Body of pancreas (tissue), 4 donors: Measurements from ENCODE around the gene DIO2. TPM values are rescaled to one million over a fixed set of nuclear protein-coding genes. Genes with fewer than 3 reads are reported as not detected.

Experiments
- ATAC-seq: fragments of 150-250 bp; one replicate; pipeline ENCODE4 v1.9.1; 2016
- DNase-seq, 4 donors: peaks; one replicate each; pipeline ENCODE4 v3.0.0-alpha.2; 2019
- H3K27ac ChIP-seq, 4 donors: fragments of 200-600 bp; sonication (generic); 1 replicate in 3 of 4; 2 replicates in 1 of 4; pipeline versions ENCODE4 v1.5.1 to v1.6.1; 2016 to 2019; ENCODE audit warnings: mild to moderate bottlenecking in 1 of 4, mixed read lengths in 1 of 4, moderate library complexity in 1 of 4
- H3K27me3 ChIP-seq, 2 donors: fragments of 200-600 bp; sonication (generic); one replicate each; pipeline ENCODE4 v1.6.0; 2016; ENCODE audit warnings: mild to moderate bottlenecking in 1 of 2
- H3K36me3 ChIP-seq, 2 donors: fragments of 200-600 bp; sonication (generic); replicated peaks in 1 of 2; 2 replicates each; pipeline ENCODE4 v1.5.1; 2016; ENCODE audit warnings: low read depth in 2 of 2; ENCODE audit not compliant: insufficient read depth in 1 of 2
- H3K4me1 ChIP-seq: fragments of 200-600 bp; sonication (generic); one replicate; pipeline ENCODE4 v1.6.0; 2016
- H3K4me3 ChIP-seq, 2 donors: fragments of 200-600 bp; sonication (generic); 1 replicate in 1 of 2; 2 replicates in 1 of 2; pipeline ENCODE4 v1.5.1; 2016 to 2019
- H3K9me3 ChIP-seq, 3 donors: fragments of 200-600 bp; sonication (generic); 1 replicate in 2 of 3; 2 replicates in 1 of 3; pipeline ENCODE4 v1.5.1; 2016
- POLR2A ChIP-seq, 3 donors: fragments of 450-650 bp; IDR thresholded peaks; one replicate each; pipeline ENCODE4 v1.6.1; 2016; ENCODE audit warnings: antibody characterized with exemption in 3 of 3, mild to moderate bottlenecking in 2 of 3
- WGBS, 2 donors: methylation state at CpG; one replicate each; pipeline ENCODE4 v1.1.5; 2017; 5-methylcytosine and 5-hydroxymethylcytosine counted together
- intact Hi-C: fragments of 100-400 bp; cut with DNase I; formaldehyde crosslinking; loops from one replicate; pipeline ENCODE4 v1.15.1; 2023
- total RNA-seq, 2 donors: library from RNA; depleted of rRNA; stranded (reverse); fragments of >200 nt; gene quantifications; one replicate each; pipeline ENCODE4 v1.1.0, GENCODE V29; 2016
- TF ChIP-seq, protein P1 (sequence below), 7 experiments: fragments of 450-650 bp in 4 of 7; fragments of 200-600 bp in 3 of 7; sonication (generic) in 3 of 7; IDR thresholded peaks; one replicate each; pipeline ENCODE4 v1.5.1; 2016 to 2019; ENCODE audit warnings: antibody characterized with exemption in 7 of 7

Gene DIO2
- total RNA-seq = 1 to 10 TPM in 1 of 2 donors, under 1 TPM in 1; under 0.01 to 1.8 TPM

DNA sequence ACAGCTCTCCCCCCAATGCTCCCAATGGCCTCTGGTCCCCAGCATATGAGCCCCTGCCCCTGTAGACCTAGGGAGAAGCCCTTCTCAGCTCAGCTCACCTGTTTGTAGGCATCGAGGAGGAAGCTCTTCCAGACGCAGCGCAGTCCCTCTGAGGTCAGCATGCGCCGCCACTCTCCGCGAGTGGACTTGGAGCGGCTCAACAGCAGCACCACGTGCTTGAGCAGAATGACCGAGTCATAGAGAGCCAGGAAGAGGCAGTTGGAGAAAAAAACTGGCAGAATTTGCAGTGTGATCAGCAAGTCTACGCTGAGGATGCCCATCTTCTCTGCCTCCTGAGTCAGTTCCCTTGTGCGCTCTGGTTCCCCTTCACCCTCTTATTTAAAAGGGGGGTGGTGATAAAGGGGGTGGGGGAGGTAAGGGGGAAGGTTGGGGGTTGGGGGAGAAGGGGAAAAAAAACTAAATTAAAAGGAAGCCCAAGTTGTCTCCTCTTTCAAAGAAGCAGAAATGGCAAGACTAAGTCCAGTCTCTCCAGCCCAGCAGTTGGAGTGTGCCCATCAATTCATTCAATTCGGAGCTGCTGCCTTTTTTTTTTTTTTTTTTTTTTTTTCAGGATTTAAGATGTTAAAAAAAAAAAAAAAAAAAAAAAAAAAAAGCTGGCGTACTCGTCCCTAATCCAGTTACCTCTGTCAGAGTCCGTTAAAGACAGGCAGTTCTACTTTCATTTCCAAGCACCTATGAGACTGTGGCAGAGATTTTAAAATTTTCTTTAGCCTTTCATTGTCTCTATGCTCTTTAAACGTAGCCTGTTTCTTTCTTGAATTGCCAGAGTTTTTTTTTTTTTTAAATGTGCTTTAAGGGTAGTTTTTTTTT, at the start of gene DIO2:
Gene DIO2, minus strand, starts transcription at position 352 of the 870 bp plus-strand sequence. Its CDS starts 32 bp downstream, at position 320.
- intact Hi-C loops = no loop called here
- no peak for TF ChIP-seq POLR2A (IDR thresholded peaks at IDR 0.05)
- TF ChIP-seq, protein P1, sequence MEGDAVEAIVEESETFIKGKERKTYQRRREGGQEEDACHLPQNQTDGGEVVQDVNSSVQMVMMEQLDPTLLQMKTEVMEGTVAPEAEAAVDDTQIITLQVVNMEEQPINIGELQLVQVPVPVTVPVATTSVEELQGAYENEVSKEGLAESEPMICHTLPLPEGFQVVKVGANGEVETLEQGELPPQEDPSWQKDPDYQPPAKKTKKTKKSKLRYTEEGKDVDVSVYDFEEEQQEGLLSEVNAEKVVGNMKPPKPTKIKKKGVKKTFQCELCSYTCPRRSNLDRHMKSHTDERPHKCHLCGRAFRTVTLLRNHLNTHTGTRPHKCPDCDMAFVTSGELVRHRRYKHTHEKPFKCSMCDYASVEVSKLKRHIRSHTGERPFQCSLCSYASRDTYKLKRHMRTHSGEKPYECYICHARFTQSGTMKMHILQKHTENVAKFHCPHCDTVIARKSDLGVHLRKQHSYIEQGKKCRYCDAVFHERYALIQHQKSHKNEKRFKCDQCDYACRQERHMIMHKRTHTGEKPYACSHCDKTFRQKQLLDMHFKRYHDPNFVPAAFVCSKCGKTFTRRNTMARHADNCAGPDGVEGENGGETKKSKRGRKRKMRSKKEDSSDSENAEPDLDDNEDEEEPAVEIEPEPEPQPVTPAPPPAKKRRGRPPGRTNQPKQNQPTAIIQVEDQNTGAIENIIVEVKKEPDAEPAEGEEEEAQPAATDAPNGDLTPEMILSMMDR (IDR thresholded peaks at IDR 0.05) = no peak
- H3K9me3 ChIP-seq = no peaks in the 10 kb centered on the region
- ATAC-seq (peak; percentile 62), DNase-seq (peak; percentile 22 to 60 (median 27))
- no peaks in the 10 kb centered on the region for H3K4me1 ChIP-seq
- H3K27me3 ChIP-seq = no peaks in the 10 kb centered on the region
- no peaks in the 10 kb centered on the region for H3K36me3 ChIP-seq
- no peak within 1 kb of the TSS for H3K4me3 ChIP-seq
- 39 to 57% methylated on average over 17 of the region's 17 CpGs for WGBS, 2 donors
- no peak within 1 kb of the TSS for H3K27ac ChIP-seq

DNA sequence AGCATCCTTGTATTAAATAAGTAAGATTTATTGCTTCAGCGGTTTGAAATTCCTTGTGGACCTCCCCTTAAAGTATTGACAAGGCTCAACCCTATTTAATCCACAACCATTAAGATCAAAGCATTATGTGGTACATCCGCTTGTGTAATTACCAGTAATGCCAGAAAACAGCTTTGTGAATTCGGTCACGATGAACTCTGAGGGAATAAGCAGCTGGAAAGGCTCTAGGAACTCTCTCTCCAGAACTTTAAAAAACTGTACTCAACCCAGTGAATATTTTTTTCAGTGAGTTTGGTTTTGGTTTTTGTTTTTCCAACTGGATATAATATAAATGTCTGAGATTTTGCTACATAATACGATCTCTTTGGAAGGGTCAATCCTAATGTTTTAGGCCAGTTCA, 49.3 kb upstream of the DIO2 start:
- H3K4me3 ChIP-seq = no peak overlapping the region
- DNase-seq = no peak
- no peak for ATAC-seq
- WGBS, 2 donors = 79 to 85% methylated on average over 5 of the region's 5 CpGs
- intact Hi-C loops = no loop called here
- H3K9me3 ChIP-seq = no peaks in the 10 kb centered on the region
- no peak overlapping the region for H3K27ac ChIP-seq
- H3K27me3 ChIP-seq = no peaks in the 10 kb centered on the region
- TF ChIP-seq, protein P1 (IDR thresholded peaks at IDR 0.05) = no peak
- no peak for TF ChIP-seq POLR2A (IDR thresholded peaks at IDR 0.05)
- no peaks in the 10 kb centered on the region for H3K36me3 ChIP-seq
- no peaks in the 10 kb centered on the region for H3K4me1 ChIP-seq

DNA sequence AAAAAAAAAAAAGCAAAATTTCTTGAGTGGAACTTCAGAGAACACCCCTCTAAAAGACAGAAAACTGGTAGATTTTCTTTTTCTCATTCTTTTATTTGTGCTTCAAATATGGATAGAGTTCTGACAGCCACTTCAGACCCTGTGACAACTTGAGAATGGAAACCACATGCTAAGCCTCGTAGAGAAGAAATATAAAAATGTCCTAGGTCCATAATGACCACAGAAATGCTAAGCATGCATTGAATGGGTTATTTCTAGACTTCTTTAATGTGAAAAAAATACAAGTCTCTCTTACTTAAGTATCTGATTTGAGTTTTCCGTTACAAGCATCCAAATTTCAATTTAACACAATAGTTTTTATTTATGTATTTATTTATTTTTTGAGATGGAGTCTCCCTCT, 28.3 kb upstream of the DIO2 start:
- Histone ChIP-seq H3K4me3 (no peak overlapping the region), H3K4me1 (no peaks in the 10 kb centered on the region), H3K36me3 (no peaks in the 10 kb centered on the region), H3K27ac (no peak overlapping the region), H3K27me3 (no peaks in the 10 kb centered on the region), H3K9me3 (peaks cover 0 to 5% (median 0%) of the 10 kb centered on the region in 3 donors)
- no peak for DNase-seq
- intact Hi-C loops = no loop called here
- 75 to 82% methylated on average over 2 of the region's 2 CpGs for WGBS, 2 donors
- TF ChIP-seq, protein P1 (IDR thresholded peaks at IDR 0.05) = no peak
- no peak for TF ChIP-seq POLR2A (IDR thresholded peaks at IDR 0.05)
- no peak for ATAC-seq

DNA sequence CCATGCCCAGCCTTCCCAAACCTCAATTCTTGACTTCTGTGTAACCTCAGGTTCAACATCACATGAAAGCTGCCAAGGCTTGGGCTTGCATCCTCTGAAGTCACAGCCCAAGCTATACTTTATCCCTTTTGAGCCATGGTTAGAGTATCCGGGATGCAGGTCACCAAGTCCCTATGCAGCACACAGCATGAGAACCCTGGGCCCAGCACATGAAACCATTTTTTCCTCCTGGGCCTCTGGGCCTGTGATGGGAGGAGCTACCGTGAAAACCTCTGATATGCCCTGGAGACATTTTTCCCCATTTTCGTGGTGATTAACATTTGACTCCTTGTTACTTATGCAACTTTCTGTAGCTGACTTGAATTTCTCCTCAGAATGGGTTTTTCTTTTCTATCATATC, 25.8 kb upstream of the DIO2 start:
- Histone ChIP-seq H3K36me3 (no peaks in the 10 kb centered on the region), H3K4me3 (no peak overlapping the region), H3K27ac (no peak overlapping the region), H3K4me1 (peaks cover under 1% of the 10 kb centered on the region), H3K27me3 (no peaks in the 10 kb centered on the region), H3K9me3 (peaks cover 0 to 5% (median 0%) of the 10 kb centered on the region in 3 donors)
- TF ChIP-seq POLR2A (IDR thresholded peaks at IDR 0.05) = no peak
- TF ChIP-seq, protein P1 (IDR thresholded peaks at IDR 0.05) = no peak
- intact Hi-C loops = no loop called here
- DNase-seq (no peak), ATAC-seq (no peak)
- 76 to 81% methylated on average over 3 of the region's 3 CpGs for WGBS, 2 donors
